ENCODE measurements around the gene HBS1L.

DNA sequence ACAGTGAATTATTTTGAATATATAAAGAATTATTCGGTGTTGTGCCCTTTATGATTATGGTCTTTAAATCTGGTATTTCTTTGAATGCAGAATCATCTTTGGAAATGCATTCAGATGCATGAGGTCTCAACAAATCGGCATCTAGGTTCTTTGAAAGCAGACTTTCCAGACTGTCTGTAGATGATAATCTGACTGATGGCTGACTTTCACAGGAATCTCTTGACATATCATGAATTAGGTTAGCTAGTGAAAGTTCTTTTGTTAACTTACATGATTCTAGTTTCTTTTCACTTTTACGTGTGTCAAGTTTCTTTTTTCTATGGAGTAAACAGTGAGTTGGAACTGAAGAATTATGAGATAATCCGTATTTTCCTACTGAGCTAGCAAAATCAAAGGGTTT lies 17.1 kb downstream of the HBS1L start:
- TF ChIP-seq SPI1 (IDR thresholded peaks at IDR 0.05; ENCODE audit: low read depth, low read length) (no peak), POLR2AphosphoS5 (IDR thresholded peaks at IDR 0.05; ENCODE audit: low read depth, low read length) (no peak), POLR2A (IDR thresholded peaks at IDR 0.05; ENCODE audit: low read depth, low read length) (no peak), TAF1 (IDR thresholded peaks at IDR 0.05; ENCODE audit: low read depth, low read length) (no peak)
